IPS-NIHi11 (cell line): Measurements from ENCODE around the gene NUP205.
"Not testable (repeated sequence)": the region's sequence is repeated elsewhere in the genome, so short reads cannot be mapped to it uniquely, and the experiment has no call there.

ENCODE experiments used
- DNase-seq: peaks from one replicate; pipeline ENCODE4 v3.0.0; 2012; ENCODE audit warnings: mixed read lengths, low spot score

Gene NUP205

GRCh38 chr7:135634191-135634878 lies 76.6 kb downstream of the NUP205 start:
- no peak for DNase-seq

GRCh38 chr7:135639690-135640089 lies 82.0 kb downstream of the NUP205 start:
- not testable (repeated sequence) for DNase-seq

DNA sequence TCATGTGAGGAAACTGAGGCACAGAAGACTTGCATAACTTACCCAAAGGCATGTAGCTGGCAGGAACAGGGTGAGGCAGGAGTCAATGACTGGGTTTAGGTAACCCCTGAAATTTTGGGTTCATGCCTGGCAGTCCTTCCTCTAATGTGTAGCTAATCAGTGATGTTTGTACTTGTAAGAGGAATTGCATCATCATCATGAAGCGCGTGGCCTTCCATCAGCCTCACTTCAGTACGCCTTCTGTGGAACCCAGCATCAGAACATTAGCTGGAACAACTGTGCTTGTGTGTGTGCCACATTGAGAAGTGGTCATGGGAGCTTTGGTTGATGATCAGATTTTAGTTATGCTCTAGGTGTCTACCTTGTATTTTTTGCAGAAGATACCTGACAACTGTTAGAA lies 86.4 kb downstream of the NUP205 start:
- no peak for DNase-seq

- DNase-seq, result no peak
Observed at GRCh38 chr7:135644729-135645128, 87.0 kb downstream of the NUP205 start.

GRCh38 chr7:135645296-135645904 lies 87.7 kb downstream of the NUP205 start:
- peak; percentile 31 for DNase-seq

- no peak for DNase-seq
Observed at GRCh38 chr7:135647755-135648154, 90.0 kb downstream of the NUP205 start.

DNA sequence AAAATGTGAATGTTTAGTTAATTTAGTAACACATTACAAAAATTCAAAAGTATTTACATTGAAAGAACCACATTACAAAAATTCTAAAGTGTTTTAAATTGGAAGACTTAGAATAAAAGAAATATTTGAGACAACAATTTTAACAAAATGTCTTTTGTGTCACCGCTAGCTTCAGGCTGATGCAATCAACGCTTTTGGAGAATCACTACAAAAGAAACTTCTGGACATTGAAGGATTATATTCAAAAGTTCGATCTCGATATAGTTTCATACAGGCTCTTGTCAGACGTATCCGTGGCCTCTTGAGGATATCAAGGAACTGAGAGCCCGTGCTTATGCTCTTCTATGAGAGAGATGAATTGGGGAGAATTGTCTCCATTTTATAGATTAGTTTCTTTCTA lies 90.5 kb downstream of the NUP205 start:
- DNase-seq, result no peak

- DNase-seq, result no peak
Observed at GRCh38 chr7:135650831-135651573, 93.3 kb downstream of the NUP205 start.

DNA sequence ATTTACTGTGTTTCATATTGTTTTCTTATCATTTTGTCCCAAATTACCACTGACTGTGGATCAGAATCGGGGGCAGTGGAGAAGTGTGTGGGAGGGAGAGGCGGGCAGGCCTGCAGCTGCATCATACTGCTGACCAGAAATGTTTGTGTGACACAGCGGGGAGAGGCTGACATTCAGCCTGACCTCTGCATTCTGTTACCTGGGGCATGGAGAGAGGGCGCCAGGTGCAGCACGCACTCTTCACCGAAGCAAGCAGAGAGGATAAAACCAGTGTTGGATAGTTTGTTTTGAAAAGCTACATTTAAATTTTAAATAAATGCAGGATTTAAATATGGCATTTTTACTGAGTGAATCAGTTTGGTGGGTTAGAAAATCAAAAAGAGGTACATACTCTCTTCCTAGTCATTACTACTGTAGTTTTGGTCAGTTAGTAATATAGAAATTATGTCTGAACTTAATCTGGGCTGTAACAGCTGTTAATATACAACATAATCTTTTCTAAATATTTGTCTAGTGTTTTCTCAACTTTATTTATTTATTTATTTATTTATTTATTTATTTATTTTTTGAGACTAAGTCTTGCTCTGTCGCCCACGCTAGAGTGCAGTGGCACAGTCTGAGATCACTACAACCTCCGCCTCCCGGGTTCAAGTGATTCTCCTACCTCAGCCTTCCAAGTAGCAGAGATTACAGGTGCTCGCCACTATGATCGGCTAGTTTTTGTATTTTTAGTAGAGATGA lies 95.8 kb downstream of the NUP205 start:
- DNase-seq, result peak; percentile 57

GRCh38 chr7:135658564-135658963 lies 100.8 kb downstream of the NUP205 start:
- DNase-seq, result no peak

- no peak for DNase-seq
Observed at GRCh38 chr7:135659159-135659846, 101.6 kb downstream of the NUP205 start.

- peak; percentile 25 for DNase-seq
Observed at GRCh38 chr7:135661311-135662122, 103.8 kb downstream of the NUP205 start.

DNA sequence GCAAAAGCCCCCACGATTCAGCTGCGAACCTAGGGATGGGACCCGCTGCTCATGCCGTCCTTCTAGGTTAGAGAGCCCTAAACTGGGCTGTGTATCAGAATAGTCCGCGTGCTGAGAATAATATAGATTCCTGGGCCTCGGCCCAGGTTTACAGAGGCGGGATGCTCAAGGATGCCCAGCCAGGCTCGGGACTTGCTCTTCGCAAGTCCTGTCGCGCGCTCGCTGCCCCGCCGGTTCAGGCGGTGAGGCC lies 104.3 kb downstream of the NUP205 start:
- no peak for DNase-seq

- DNase-seq, result peak; percentile 98
Observed at GRCh38 chr7:135662373-135663114, 104.8 kb downstream of the NUP205 start, which contains the start of gene STMP1. STMP1 (plus strand) TSS chr7:135662514.

GRCh38 chr7:135664046-135664589 lies 106.4 kb downstream of the NUP205 start:
- DNase-seq, result no peak

GRCh38 chr7:135665042-135665441 lies 107.3 kb downstream of the NUP205 start:
- DNase-seq, result no peak

DNA sequence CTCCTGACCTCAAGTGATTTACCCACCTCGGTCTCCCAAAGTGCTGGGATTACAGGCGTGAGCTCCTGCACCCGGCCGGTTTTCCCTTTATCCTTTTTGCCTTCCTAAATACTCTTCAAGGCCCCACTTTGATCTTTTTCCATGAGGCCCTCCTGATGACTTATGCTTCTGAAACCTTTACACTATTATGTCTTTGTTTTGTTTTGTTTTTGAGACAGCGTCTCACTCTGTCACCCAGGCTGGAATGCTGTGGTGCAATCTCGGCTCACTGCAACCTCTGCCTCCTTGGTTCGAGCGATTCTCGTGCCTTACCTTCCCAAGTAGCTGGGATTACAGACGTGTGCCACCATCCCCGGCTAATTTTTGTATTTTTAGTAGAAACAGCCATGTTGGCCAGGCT lies 108.4 kb downstream of the NUP205 start:
- no peak for DNase-seq

- no peak for DNase-seq
Observed at GRCh38 chr7:135666846-135667245, 109.1 kb downstream of the NUP205 start.

- DNase-seq, result not testable (repeated sequence)
Observed at GRCh38 chr7:135667626-135668025, 109.9 kb downstream of the NUP205 start.

- not testable (repeated sequence) for DNase-seq
Observed at GRCh38 chr7:135668852-135669395, 111.2 kb downstream of the NUP205 start.
